GM12865 (cell line): ENCODE data around the gene TENT4B.

Experiments
- DNase-seq: peaks from one replicate; pipeline ENCODE4 v3.0.0; 2010; ENCODE audit warnings: low read depth
- H3K4me3 ChIP-seq: 2 replicates; pipeline ENCODE4 v1.5.1; 2011; ENCODE audit warnings: mild to moderate bottlenecking, low read depth, low read length, control low read depth
- CTCF ChIP-seq: IDR thresholded peaks from 2 replicates; pipeline ENCODE4 v1.5.1; 2011; ENCODE audit warnings: low read length, control low read depth, low read depth, inconsistent platforms; ENCODE audit not compliant: insufficient read depth; ENCODE audit errors: missing control alignments

The TENT4B gene

DNA sequence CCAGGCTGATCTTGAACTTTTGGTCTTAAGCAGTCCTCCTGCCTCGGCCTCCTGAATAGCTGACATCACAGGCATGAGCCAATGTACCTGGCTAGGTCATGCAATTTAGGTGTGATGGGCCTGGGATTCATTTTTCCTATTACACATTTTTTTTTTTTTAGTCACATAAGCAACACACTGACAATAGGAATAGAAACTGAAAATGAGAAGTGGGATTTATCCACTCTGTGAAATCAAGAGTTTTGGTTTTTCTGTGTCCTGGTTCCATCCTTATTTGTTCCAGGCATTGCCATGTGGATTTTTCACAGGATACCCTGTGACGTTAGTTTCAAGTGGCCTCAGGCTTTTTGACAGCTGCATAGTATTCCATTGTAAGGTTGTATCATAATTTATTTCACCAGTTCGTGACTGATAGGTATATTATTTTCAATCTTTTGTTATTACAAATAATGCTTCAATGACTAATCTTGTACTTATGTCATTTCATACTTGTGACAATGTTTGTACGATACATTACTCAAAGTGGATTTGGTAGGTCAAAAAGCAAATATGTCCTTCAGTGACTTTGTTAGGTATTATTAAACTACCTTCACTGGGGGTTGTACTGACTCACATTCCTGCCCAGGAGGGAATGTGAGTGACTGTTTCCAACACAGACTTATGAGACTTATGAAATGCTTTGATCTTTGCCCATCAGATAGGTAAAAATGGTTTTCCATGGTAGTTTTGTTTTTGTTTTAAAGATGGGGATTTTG is 123.9 kb downstream of the TENT4B start:
- H3K4me3 ChIP-seq, result no peak overlapping the region
- no peak for DNase-seq
- no peak for TF ChIP-seq CTCF

GRCh38 chr16:50278251-50278650 is 125.1 kb downstream of the TENT4B start:
- no peak for TF ChIP-seq CTCF
- DNase-seq, result no peak

GRCh38 chr16:50279504-50279865 is 126.4 kb downstream of the TENT4B start:
- H3K4me3 ChIP-seq, result no peak overlapping the region
- no peak for DNase-seq
- no peak for TF ChIP-seq CTCF

More at GRCh38 chr16:50278251-50278650, 125.1 kb downstream of the TENT4B start:
- no peak overlapping the region for H3K4me3 ChIP-seq

DNA sequence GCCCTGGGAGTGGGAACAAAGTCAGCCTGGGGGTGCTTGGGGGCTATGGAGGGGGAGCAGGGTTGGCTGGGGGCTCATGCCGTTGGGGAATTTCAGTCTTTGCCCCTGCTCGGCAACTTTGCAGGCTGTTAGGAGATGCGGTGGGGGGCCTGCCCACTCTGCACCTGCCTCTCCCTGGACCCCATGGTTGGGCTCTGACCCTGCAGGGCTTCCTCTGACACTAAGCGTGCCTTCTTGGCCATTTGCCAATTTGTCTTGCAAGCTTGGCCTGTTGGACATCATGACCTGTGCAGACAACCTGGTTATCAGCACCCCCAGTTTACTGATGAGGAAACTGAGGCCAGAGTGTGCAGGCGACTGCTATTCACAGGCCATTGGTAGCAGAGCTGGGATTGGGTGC is 127.8 kb downstream of the TENT4B start:
- DNase-seq, result no peak
- no peak for TF ChIP-seq CTCF
- peak overlapping the region; percentile 36; the same call in 1 of the 2 replicates for H3K4me3 ChIP-seq
